ENCODE results near the gene ITPK1. TPM values are rescaled to one million over a fixed set of nuclear protein-coding genes. Genes with fewer than 3 reads are reported as not detected.
A peak's percentile ranks its signal among the peaks of the same experiment; 100 is the strongest.

Gene ITPK1
- total RNA-seq, 2 experiments from 2014 or later: 78.5 to 83.5 TPM

DNA sequence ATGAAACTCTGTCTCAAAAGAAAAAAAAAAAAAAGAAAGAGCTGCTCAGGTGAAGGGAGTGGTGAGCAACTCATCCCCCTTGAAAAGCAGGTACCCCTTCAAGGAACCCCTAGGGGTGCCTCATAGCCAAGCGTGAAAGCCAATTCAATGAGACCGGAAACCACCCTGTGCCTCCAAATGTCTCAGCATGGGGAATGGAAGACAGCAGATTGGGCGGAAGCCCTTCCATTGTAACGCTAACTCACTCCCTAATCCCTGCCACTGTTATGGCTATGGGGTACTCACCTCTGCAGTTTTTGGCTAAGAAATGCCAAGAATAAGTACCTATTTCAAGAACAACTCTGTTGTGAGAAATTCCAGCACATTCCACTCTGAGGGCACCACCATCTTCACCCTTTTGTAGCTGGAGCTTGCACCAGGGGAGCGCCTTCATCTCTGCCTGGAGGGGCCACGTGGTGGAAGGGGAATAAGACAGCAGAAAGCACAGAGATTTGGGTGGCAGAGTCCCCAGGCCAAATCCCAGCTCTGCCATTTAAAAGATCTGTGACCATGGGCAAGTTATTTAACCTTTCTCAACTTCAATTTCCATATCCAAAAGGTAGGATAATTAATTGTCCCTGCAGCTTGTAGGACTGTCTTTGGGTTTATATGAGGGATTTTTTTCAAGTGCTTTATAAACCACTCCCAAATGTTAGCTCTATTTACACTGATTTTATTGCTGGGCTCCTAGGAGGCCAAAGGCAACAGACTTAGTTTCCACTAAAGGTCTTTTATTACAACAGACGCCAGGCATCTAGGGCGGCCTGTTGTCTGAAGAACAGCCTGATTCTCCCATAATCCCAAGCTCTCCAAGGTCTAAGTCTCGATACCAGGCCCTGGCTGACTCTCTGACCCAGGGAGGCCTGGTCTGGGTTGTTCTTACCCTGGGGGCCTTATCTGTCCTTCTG lies 63.9 kb downstream of the ITPK1 start:
- CTCF ChIA-PET: interaction anchor here (1.3 kb wide), 1 partner anchor 17 kb away, joined by 3 read pairs; no protein-coding TSS in a partner anchor
- POLR2A ChIA-PET: interaction anchor here (1.0 kb wide), 1 partner anchor 13 kb away, joined by 3 read pairs; no protein-coding TSS in a partner anchor
- no peak overlapping the region for H3K27ac Mint-ChIP-seq
- TF ChIP-seq, protein P1, sequence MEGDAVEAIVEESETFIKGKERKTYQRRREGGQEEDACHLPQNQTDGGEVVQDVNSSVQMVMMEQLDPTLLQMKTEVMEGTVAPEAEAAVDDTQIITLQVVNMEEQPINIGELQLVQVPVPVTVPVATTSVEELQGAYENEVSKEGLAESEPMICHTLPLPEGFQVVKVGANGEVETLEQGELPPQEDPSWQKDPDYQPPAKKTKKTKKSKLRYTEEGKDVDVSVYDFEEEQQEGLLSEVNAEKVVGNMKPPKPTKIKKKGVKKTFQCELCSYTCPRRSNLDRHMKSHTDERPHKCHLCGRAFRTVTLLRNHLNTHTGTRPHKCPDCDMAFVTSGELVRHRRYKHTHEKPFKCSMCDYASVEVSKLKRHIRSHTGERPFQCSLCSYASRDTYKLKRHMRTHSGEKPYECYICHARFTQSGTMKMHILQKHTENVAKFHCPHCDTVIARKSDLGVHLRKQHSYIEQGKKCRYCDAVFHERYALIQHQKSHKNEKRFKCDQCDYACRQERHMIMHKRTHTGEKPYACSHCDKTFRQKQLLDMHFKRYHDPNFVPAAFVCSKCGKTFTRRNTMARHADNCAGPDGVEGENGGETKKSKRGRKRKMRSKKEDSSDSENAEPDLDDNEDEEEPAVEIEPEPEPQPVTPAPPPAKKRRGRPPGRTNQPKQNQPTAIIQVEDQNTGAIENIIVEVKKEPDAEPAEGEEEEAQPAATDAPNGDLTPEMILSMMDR (IDR thresholded peaks at IDR 0.05): no peak
- ATAC-seq (no peak), DNase-seq (no peak)
- peaks cover 24% of the 10 kb centered on the region for H3K36me3 Mint-ChIP-seq (ENCODE audit: low read depth)
- H3K4me1 Mint-ChIP-seq (ENCODE audit: low read depth): peaks cover 42% of the 10 kb centered on the region
- intact Hi-C loops (cut with micrococcal nuclease): no loop called here
- no peaks in the 10 kb centered on the region for H3K9me3 Mint-ChIP-seq
- no peaks in the 10 kb centered on the region for H3K27me3 Mint-ChIP-seq
- H3K4me3 Mint-ChIP-seq: no peak overlapping the region

DNA sequence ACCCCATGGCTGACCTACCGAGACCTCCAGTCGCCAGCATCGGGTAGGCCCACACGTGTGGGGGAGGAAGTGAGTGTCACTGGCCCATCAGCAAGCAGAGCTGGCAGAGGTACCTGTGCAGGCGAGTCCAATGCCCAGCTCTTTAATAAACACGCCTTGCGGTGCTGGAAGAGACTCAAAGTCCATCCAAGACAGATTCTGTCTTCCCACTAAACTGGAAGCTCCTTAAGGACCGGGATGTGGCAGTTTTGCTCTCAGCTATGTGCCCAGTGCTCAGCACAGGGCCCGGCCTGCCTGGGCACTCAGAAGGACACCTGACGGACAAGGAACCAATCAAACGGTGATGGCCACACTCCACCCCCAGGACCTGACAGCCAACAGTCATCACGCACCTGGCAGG lies 65.0 kb downstream of the ITPK1 start:
- intact Hi-C loops (cut with micrococcal nuclease): no loop called here
- peaks cover 21% of the 10 kb centered on the region for H3K36me3 Mint-ChIP-seq (ENCODE audit: low read depth)
- ATAC-seq (no peak), DNase-seq (no peak)
- no peak overlapping the region for H3K27ac Mint-ChIP-seq
- no peak overlapping the region for H3K4me3 Mint-ChIP-seq
- ChIA-PET POLR2A (interaction anchor here (1.1 kb wide), 1 partner anchor 14 kb away, joined by 3 read pairs; no protein-coding TSS in a partner anchor), CTCF (interaction anchor here (0.7 to 1.4 kb wide), 2 partner anchors 63 to 99 kb away, joined by 3 read pairs; no protein-coding TSS in a partner anchor)
- H3K9me3 Mint-ChIP-seq: no peaks in the 10 kb centered on the region
- TF ChIP-seq, protein P1 (IDR thresholded peaks at IDR 0.05): no peak
- no peaks in the 10 kb centered on the region for H3K27me3 Mint-ChIP-seq
- H3K4me1 Mint-ChIP-seq (ENCODE audit: low read depth): peaks cover 40% of the 10 kb centered on the region

DNA sequence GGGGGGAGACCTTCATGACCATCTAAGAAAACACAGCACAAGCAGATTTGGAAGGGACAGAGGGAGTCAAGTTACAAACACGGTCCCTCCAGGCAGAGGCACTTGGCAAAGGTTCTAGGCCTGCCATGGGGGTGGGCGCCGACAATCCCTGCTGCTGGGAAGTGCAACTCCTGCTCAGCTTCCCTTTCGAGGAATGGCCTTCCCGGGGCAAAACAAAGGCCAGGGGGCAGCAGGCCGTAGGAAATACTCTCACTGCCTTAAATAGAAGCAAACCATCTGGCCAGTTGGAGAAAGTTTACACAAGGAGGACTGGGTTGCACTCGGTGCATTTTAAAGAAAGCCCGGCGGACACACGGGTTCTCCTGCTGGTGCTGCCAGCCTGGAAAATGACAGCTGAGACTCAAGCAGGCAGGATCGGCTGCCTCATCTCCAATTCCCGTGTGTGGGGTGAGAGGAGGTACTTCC lies 65.8 kb downstream of the ITPK1 start:
- ATAC-seq (no peak), DNase-seq (no peak)
- intact Hi-C loops (cut with micrococcal nuclease): no loop called here
- no peaks in the 10 kb centered on the region for H3K9me3 Mint-ChIP-seq
- H3K4me3 Mint-ChIP-seq: no peak overlapping the region
- peaks cover 21% of the 10 kb centered on the region for H3K36me3 Mint-ChIP-seq (ENCODE audit: low read depth)
- TF ChIP-seq, protein P1 (IDR thresholded peaks at IDR 0.05): no peak
- ChIA-PET CTCF (interaction anchor here (1.4 kb wide), 1 partner anchor 98 kb away, joined by 3 read pairs; no protein-coding TSS in a partner anchor), POLR2A (interaction anchor here (0.8 to 1.1 kb wide), 2 partner anchors 15 to 16 kb away, joined by 3 read pairs; no protein-coding TSS in a partner anchor)
- peaks cover 36% of the 10 kb centered on the region for H3K4me1 Mint-ChIP-seq (ENCODE audit: low read depth)
- no peak overlapping the region for H3K27ac Mint-ChIP-seq
- no peaks in the 10 kb centered on the region for H3K27me3 Mint-ChIP-seq

DNA sequence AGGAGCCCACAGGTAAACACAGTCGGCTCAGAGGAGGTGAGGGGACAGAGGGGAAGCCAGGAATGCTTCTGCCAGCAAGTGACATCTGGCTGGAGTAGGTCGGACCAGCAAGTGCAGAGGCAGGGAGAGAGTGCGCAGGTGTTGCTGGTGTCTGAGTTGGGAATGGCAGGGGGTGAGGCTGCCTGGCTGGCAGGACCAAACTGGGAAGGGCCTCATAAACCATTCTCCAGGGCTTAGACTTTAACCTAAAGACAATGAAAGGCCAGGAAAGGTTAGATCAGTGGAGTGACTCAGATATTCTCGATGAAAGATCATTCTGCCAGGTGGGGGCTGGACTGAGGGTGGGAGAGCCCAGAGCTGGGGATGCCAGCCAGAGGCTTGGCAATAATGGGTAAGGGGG lies 66.4 kb downstream of the ITPK1 start:
- TF ChIP-seq, protein P1 (IDR thresholded peaks at IDR 0.05): no peak
- ChIA-PET CTCF (interaction anchor here (1.7 kb wide), 1 partner anchor 64 kb away, joined by 5 read pairs; no protein-coding TSS in a partner anchor), POLR2A (interaction anchor here (0.8 kb wide), 1 partner anchor 15 kb away, joined by 3 read pairs; no protein-coding TSS in a partner anchor)
- ATAC-seq: no peak
- Mint-ChIP-seq H3K27ac (peak overlapping the region; percentile 39), H3K36me3 (ENCODE audit: low read depth) (peaks cover 21% of the 10 kb centered on the region), H3K9me3 (no peaks in the 10 kb centered on the region), H3K4me1 (ENCODE audit: low read depth) (peaks cover 40% of the 10 kb centered on the region), H3K27me3 (no peaks in the 10 kb centered on the region), H3K4me3 (no peak overlapping the region)
- intact Hi-C loops (cut with micrococcal nuclease): no loop called here
- DNase-seq: no peak
